Measurements from ENCODE around the gene CACNA1C.

Gene CACNA1C

GRCh38 chr12:2537868-2538541 lies 485.2 kb downstream of the CACNA1C start:
- no peak for TF ChIP-seq CTCF (IDR thresholded peaks at IDR 0.05; ENCODE audit: low read depth, low read length)
- DNase-seq (ENCODE audit: low read depth in 2 of 2) = no peak
- no peak overlapping the region for H3K4me3 ChIP-seq (replicated peaks in 1 of 2; ENCODE audit: low read depth in 2 of 2, low read length in 2 of 2)

DNA sequence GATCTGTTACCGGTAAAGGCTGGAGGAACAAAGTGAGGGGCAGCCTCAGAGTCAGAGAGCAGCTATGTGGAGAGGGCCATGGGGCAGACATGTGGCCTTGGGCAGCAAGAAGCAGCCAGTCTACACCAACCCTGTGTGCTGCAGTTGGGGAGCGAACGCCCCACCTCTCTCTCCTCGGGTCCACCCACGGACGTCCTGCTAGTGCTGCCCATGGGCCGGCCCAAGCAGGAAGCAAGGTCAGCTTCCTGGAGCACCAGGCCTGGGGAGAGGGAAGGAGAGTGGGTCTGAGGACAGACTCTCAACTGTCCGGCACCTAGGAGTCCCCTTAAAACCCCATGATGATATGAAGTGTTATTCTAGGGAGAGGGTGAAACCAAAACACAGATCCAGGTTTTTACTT lies 487.2 kb downstream of the CACNA1C start:
- no peak for TF ChIP-seq CTCF (IDR thresholded peaks at IDR 0.05; ENCODE audit: low read depth, low read length)
- no peak overlapping the region for H3K4me3 ChIP-seq (replicated peaks in 1 of 2; ENCODE audit: low read depth in 2 of 2, low read length in 2 of 2)
- no peak for DNase-seq (ENCODE audit: low read depth in 2 of 2)

GRCh38 chr12:2540535-2540941 lies 487.8 kb downstream of the CACNA1C start:
- DNase-seq (ENCODE audit: low read depth in 2 of 2) = no peak
- H3K4me3 ChIP-seq (replicated peaks in 1 of 2; ENCODE audit: low read depth in 2 of 2, low read length in 2 of 2) = no peak overlapping the region
- no peak for TF ChIP-seq CTCF (IDR thresholded peaks at IDR 0.05; ENCODE audit: low read depth, low read length)

DNA sequence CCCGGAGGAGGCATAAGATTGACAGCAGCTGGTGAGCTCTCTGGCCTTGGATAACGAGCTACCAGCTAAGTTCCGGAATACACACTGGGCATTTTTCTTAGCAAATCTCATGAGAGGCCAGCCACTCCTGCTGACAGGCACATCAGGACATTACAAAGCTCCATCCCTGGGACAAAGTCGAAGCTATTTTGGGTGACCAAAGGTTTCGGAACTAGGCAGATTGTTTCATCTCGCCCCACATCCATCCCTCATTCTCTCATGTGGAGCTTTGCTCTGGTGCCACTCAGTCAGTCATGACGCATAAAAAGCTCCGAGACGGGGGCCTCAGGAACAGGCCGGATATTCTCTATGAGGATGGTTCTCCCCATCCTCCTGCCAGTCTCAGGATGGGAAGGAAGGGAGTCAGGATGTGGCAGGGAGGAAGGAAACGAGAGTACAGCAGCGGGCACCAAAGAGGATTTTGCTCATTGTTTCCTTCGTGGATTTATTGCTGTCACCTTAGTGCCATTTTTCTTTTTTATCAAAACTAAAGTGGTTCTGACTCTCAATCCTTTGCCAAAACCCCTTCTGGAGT lies 488.9 kb downstream of the CACNA1C start:
- no peak for DNase-seq (ENCODE audit: low read depth in 2 of 2)
- H3K4me3 ChIP-seq (replicated peaks in 1 of 2; ENCODE audit: low read depth in 2 of 2, low read length in 2 of 2) = no peak overlapping the region
- TF ChIP-seq CTCF (IDR thresholded peaks at IDR 0.05; ENCODE audit: low read depth, low read length) = no peak

- no peak for DNase-seq (ENCODE audit: low read depth in 2 of 2)
- H3K4me3 ChIP-seq (replicated peaks in 1 of 2; ENCODE audit: low read depth in 2 of 2, low read length in 2 of 2) = no peak overlapping the region
- TF ChIP-seq CTCF (IDR thresholded peaks at IDR 0.05; ENCODE audit: low read depth, low read length) = no peak
Observed at GRCh38 chr12:2543801-2544200, 491.0 kb downstream of the CACNA1C start.

DNA sequence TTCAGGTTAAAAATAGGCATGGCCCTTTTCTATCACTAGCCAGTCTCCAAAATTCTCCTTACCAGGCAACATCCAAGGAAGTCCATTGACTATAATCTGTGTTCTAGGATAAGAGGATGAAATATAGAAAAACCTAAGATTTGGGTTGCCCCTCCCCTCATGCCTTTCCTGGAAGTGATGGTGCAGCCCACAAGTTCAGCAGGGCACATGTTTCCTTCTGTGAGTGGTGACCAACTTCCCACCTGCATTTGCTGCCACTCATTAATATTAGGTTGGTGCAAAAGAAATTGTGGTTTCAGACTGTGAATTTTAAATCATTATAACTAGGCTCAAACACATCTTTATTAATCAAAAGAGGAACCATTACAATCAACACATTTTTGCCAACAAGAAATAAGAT lies 491.4 kb downstream of the CACNA1C start:
- TF ChIP-seq CTCF (IDR thresholded peaks at IDR 0.05; ENCODE audit: low read depth, low read length) = no peak
- no peak overlapping the region for H3K4me3 ChIP-seq (replicated peaks in 1 of 2; ENCODE audit: low read depth in 2 of 2, low read length in 2 of 2)
- DNase-seq (ENCODE audit: low read depth in 2 of 2) = no peak
